Muscle layer of colon (tissue), 2 donors: ENCODE measurements around the gene PCARE.

Experiments used
- H3K27ac ChIP-seq: one replicate; pipeline ENCODE4 v1.7.0; 2013; ENCODE audit warnings: low read depth, mild to moderate bottlenecking, low read length, moderate library complexity
- H3K27me3 ChIP-seq, 2 donors: one replicate each; pipeline ENCODE4 v1.7.0; 2013; ENCODE audit warnings: low read length in 2 of 2, mild to moderate bottlenecking in 2 of 2; ENCODE audit not compliant: insufficient read depth in 2 of 2, control insufficient read depth in 1 of 2
- H3K36me3 ChIP-seq: one replicate; pipeline ENCODE4 v1.7.0; 2013; ENCODE audit warnings: mild to moderate bottlenecking, low read length; ENCODE audit not compliant: insufficient read depth
- H3K4me1 ChIP-seq: one replicate; pipeline ENCODE4 v1.7.0; 2013; ENCODE audit warnings: mild to moderate bottlenecking, low read length; ENCODE audit not compliant: insufficient read depth
- H3K4me3 ChIP-seq, 2 donors: one replicate each; pipeline ENCODE4 v1.7.0; 2013; ENCODE audit warnings: low read length in 2 of 2, low read depth in 1 of 2, mild to moderate bottlenecking in 1 of 2, moderate library complexity in 1 of 2
- H3K9ac ChIP-seq: one replicate; pipeline ENCODE4 v1.7.0; 2013; ENCODE audit warnings: low read length
- H3K9me3 ChIP-seq: one replicate; pipeline ENCODE4 v1.7.0; 2013; ENCODE audit warnings: mild to moderate bottlenecking, low read length
- donor health status: abdominal sarcoma.
- donor health status: Adenocarcinoma of cecum.

The PCARE gene

DNA sequence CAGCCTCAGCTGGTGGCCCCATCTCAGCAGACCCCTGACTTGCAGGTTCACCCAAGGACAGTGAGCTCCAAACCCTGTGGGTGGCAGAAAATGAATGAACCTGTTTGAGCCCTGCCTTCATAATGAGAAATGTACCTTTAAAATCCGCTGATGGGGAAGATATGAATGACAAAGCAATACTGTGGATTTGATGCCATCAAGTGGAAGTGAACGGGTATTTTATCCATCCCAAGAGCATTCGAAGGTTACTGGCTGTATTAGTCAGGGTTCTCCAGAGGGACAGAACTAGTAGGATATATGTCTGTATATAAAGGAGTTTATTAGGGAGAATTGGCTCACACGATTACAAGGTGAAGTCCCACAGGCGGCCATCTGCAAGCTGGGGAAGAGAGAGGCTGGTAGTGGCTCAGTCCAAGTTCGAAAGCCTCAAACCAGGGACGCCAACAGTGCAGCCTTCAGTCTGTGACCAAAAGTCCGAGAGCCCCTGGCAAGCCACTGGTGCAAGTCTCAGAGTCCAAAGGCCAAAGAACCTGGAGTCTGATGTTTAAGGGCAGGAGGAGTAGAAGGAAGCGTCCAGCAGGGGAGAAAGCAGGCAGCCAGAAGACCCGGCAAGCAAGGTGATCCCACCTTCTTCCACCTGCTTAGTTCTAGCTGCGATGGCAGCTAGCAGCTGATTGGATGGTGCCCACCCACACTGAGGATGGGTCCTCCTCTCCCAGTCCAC is 61.1 kb downstream of the PCARE start:
- Histone ChIP-seq H3K9me3 (no peaks in the 10 kb centered on the region), H3K9ac (no peak overlapping the region), H3K36me3 (no peaks in the 10 kb centered on the region), H3K4me3 (no peak overlapping the region), H3K27ac (no peak overlapping the region), H3K27me3 (no peaks in the 10 kb centered on the region), H3K4me1 (peaks cover 29% of the 10 kb centered on the region)

DNA sequence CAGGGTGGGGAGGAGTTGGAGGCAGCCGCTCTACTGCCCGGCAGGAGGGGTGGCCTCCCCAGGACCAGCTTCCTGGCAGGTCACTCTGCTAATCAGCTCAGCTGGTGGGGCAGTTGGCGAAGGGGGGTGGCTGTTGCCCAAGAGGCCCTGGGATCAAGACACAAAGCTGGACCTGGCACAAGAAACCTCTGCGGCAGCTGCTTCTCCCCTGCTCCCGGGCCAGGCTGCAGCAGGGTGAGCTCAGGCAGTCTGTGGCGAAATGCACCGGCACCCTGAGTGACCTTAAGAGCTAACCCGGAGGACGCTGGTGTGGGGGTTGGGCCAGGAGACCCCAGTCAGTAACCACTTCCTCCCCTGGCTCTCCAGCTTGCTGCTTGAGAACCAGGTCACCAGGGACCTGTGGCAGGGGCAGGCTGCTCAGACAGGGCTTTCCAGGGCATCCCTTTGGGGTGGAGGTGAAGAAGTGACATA is 62.1 kb downstream of the PCARE start:
- H3K36me3 ChIP-seq = no peaks in the 10 kb centered on the region
- H3K27ac ChIP-seq = no peak overlapping the region
- no peaks in the 10 kb centered on the region for H3K27me3 ChIP-seq
- peak overlapping the region in 1 of 2 donors; percentile 26 for H3K4me3 ChIP-seq
- no peaks in the 10 kb centered on the region for H3K9me3 ChIP-seq
- H3K4me1 ChIP-seq = peaks cover 29% of the 10 kb centered on the region
- H3K9ac ChIP-seq = no peak overlapping the region
